GM12874 (cell line): ENCODE data around the gene ARHGAP26.

Experiments used
- TF ChIP-seq, protein P1 (sequence below): IDR thresholded peaks from 2 replicates; pipeline ENCODE4 v1.5.1; 2011; ENCODE audit warnings: low read depth, mild to moderate bottlenecking, control low read depth, low read length, moderate library complexity; ENCODE audit not compliant: insufficient read depth

The ARHGAP26 gene

DNA sequence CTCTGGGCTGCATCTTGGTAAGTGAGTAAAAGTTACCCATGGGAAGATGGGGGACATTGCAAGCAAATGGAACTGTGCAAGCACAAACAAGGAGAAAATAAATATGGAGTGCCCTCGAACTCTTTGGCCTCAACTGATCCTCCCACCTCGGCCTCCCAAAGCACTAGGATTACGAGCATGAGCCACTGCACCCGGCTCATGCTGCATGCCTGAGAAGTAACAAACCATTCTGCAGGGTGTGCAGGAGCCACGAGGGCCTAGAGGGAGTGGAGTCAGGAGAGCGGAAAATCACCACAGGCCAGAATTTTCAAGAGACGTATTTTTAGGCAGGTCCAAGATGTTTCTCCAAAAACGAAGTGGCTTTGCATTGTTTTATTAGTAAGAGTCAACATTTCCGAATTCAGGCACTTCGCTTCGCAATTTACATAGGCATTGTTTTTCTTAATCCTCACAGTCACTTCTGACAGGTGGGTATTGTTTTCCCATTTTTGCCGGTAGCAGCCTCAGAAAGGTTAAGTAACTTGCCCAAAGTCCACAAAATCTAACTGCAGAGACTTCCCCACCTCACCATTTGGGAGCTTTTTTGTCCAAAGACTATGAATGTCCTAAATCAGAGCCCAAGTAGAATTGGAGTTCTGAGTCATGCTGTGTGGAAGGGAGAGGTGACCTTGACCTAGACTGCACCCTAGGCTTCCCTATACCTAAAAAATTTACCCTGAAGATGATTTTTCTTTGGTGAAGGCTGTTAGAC lies 403.1 kb downstream of the ARHGAP26 start:
- TF ChIP-seq, protein P1, sequence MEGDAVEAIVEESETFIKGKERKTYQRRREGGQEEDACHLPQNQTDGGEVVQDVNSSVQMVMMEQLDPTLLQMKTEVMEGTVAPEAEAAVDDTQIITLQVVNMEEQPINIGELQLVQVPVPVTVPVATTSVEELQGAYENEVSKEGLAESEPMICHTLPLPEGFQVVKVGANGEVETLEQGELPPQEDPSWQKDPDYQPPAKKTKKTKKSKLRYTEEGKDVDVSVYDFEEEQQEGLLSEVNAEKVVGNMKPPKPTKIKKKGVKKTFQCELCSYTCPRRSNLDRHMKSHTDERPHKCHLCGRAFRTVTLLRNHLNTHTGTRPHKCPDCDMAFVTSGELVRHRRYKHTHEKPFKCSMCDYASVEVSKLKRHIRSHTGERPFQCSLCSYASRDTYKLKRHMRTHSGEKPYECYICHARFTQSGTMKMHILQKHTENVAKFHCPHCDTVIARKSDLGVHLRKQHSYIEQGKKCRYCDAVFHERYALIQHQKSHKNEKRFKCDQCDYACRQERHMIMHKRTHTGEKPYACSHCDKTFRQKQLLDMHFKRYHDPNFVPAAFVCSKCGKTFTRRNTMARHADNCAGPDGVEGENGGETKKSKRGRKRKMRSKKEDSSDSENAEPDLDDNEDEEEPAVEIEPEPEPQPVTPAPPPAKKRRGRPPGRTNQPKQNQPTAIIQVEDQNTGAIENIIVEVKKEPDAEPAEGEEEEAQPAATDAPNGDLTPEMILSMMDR, result no peak

DNA sequence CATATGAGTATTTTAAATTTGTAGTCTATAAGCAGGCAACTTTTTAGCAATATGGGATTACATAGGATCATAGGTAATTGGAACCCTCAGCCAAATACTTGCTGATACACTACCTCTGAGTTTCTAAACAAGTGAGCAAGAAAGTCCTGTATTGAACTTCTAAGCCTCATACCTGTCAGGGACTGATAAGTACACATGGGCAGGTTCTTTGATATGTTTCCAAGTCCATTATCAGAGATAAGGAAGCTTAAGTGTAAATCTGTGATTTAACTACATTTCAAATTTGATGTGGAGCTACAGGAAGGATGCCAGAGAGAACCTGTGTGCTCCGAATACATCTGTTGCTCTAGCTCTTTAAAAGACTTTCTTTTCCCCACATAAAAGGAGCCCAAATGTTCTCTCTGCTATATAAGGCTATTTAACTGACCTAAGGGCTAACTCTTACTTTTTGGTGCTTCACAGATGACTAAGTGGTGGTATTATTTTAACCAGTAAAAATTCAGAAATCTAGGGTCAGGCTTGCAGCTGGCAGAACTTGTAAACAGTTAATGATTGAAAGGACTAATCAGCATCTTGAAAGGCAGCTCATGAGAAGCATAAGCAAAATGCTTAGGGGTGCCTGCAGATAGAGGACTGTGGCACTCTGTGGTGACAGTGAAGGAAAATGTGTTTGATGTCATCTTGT lies 404.7 kb downstream of the ARHGAP26 start:
- TF ChIP-seq, protein P1, result no peak

DNA sequence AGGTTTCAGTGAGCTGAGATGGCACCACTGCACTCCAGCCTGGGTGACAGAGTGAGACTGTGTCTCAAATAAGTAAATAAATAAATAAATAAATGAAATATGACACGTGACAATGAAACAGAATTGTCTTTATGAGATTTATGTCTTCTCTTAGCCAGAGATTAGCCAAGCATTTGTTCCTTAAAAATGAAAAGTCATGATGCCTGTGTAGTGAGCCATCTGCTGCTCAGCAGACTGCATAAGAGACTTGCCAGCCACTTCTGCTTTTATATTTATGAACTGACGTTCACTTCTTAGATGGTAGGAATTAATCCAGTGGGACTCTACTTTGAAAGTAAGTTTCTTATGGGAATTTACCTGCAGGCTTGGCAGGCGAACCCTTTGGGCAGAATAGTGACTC lies 405.9 kb downstream of the ARHGAP26 start:
- TF ChIP-seq, protein P1, result no peak

DNA sequence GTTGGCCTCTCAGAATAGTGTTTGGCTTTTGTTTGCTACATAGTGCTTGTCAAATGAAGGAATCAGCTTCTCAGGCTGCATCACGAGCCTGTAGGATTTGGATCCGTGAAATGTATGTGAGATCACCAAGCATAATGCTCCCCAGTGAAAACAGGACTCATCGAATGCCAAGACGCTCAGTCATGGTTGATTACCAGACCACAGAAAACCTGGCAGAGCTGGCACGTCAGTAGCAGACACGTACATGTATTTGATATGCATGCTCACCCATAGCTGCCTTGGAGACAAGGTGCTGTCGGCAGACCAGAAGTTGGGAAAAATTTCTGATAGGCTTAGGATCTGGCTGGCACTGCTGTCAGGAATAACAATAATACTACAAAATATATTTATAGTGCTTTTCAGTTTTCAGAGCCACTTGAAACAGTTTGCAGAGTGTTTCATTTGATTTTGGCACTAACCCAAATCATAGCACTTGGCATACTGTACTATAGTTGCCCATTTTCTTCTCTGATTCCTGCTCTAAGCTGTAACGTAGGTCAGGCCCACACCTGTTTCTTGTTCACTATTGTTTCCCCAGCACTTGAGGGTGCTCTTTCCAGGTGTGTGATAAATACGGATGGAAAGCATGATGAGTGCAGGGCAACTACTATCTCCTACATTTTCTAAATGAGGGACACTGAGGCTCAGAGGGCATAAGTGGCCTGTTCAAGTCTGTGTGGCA lies 407.2 kb downstream of the ARHGAP26 start:
- TF ChIP-seq, protein P1, result no peak

DNA sequence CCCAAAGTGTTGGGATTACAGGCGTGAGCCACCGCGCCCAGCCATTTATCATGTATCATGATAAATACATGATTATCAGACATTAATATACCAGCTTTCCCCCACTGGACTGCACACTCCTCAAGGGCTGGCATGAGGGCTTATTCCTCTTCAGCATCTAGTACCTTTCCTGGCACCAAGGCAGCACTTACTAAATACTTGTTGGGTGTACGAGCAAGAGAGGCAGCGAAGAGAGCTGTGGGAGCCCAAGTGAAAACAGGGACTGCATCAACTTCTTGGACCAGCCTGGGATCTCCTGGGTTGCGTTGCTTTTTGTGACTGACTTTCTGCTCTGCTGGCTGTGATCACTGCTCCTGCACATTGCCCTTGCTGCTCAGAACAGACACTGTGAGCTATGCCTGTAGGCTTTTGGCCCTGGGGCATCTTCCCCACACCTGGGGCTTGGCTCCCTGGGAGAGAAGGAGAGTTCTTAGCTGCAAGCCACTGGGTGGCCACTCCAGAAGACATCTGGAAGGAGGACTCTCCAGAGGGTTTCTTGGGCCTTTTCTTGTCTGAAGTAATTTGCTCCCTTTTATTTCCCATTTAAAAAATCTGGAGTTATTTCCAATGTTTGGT lies 409.1 kb downstream of the ARHGAP26 start:
- TF ChIP-seq, protein P1, result no peak

DNA sequence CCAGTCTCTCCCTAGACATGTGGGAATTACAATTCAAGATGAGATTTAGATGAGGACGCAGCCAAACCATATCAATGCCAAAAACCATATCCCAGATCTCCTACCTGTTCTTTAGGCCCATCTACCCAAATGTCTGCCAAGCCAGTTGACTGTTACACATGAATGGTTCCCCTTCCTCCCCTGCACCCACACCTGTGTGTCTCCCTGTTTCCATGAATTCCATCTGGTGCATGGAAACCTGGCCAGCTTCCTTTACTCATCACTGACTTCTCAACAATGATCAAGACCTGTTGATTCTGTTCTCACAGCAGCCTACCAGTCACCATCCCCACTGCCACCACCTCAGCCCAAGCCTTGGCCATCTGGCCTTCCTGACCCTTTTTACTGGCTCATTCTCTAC lies 410.6 kb downstream of the ARHGAP26 start:
- TF ChIP-seq, protein P1, result no peak

DNA sequence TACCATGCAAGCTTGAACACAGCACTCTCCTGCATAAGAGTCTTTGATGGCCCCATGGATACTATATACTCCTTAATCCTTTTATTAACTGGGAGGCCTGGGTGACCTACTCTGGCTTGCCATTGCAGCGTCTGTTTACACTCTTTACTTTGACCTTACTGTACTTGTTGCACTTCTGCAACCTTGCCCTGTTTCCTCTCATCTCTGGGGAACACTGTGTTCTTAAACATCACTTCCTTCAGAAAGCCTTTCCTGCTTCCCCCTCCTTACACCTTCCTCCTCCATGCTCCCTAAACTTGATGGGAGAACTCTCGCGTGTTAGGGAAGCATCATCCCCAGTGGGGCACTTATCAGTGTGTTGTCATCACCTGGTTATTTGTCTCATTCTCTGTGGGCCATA lies 411.0 kb downstream of the ARHGAP26 start:
- TF ChIP-seq, protein P1, result no peak
